Kidney (tissue), 14 donors: Measurements from ENCODE around the gene TSGA10IP. TPM values are rescaled to one million over a fixed set of nuclear protein-coding genes. Genes with fewer than 3 reads are reported as not detected.

ENCODE experiments used
- DNase-seq, 5 donors: peaks; one replicate each; pipeline ENCODE4 v3.0.0-alpha.2; 2013 to 2020
- FAIRE-seq: peaks from 2 replicates; lab custom pipeline; 2012; peaks lifted over from hg19 to GRCh38; lab: Jason Lieb, UNC
- H3K27ac ChIP-seq, 2 donors: one replicate each; pipeline ENCODE4 v1.7.0; 2013; ENCODE audit warnings: low read depth in 2 of 2, low read length in 2 of 2, inconsistent platforms in 1 of 2
- H3K27me3 ChIP-seq: one replicate; pipeline ENCODE4 v1.7.1; 2013; ENCODE audit warnings: low read length, inconsistent platforms; ENCODE audit not compliant: control insufficient read depth, insufficient read depth
- H3K36me3 ChIP-seq, 3 donors: one replicate each; pipeline versions ENCODE4 v1.7.0 to v1.7.1; 2013; ENCODE audit warnings: low read length in 3 of 3, control low read depth in 1 of 3, inconsistent platforms in 1 of 3; ENCODE audit not compliant: insufficient read depth in 3 of 3, control insufficient read depth in 2 of 3
- H3K4me1 ChIP-seq, 3 donors: one replicate each; pipeline versions ENCODE4 v1.7.0 to v1.7.1; 2013; ENCODE audit warnings: low read length in 3 of 3, inconsistent platforms in 1 of 3, low read depth in 1 of 3; ENCODE audit not compliant: control insufficient read depth in 2 of 3, insufficient read depth in 2 of 3
- H3K4me3 ChIP-seq, 3 donors: one replicate each; pipeline versions ENCODE4 v1.7.0 to v1.8.1; 2013; ENCODE audit warnings: low read length in 3 of 3, control low read depth in 1 of 3, inconsistent platforms in 1 of 3
- H3K9ac ChIP-seq, 3 donors: one replicate each; pipeline versions ENCODE4 v1.7.0 to v1.7.1; 2013; ENCODE audit warnings: low read length in 3 of 3, control low read depth in 1 of 3, inconsistent platforms in 1 of 3
- H3K9me3 ChIP-seq, 3 donors: one replicate each; pipeline versions ENCODE4 v1.7.0 to v1.7.1; 2013; ENCODE audit warnings: low read length in 3 of 3, control low read depth in 1 of 3, inconsistent platforms in 1 of 3; ENCODE audit not compliant: control insufficient read depth in 2 of 3, insufficient read depth in 1 of 3
- intact Hi-C: fragments of 100-400 bp; cut with DNase I; formaldehyde crosslinking; loops from one replicate; pipeline ENCODE4 v1.11.1; 2022
- polyA plus RNA-seq: library from polyadenylated mRNA; stranded (reverse); fragments of 350-450 nt; fragmentation: Illumina TruSeq; extraction: RNeasy Lipid Tissue Mini Kit (QIAGEN cat#74804); gene quantifications from one replicate; pipeline ENCODE4 v1.2.3, GENCODE V29; 2014; ENCODE audit warnings: low read depth, low replicate concordance; ENCODE audit not compliant: insufficient read depth
- total RNA-seq: library from RNA; stranded (reverse); fragmentation: NEBNext Ultra II Directional; extraction: Animal tissue kit (Norgen Biotek cat#: 25700); gene quantifications from one replicate; pipeline ENCODE4 v1.2.1, GENCODE V29; 2021
- TF ChIP-seq, protein P1 (sequence below): IDR thresholded peaks from 3 replicates; pipeline ENCODE4 v1.5.1; 2012; ENCODE audit warnings: mild to moderate bottlenecking, moderate library complexity, borderline replicate concordance; ENCODE audit not compliant: insufficient read depth; ENCODE audit errors: extremely low read depth
- donor health status: control.
- donor health status: control.
- donor health status: control.
- donor health status: control.
- donor health status: control.
- donor health status: DM: yes; HTN: yes; CAD: no.
- donor health status: Normal renal cell carcinoma (clear cell type).

TSGA10IP gene
- total and polyA plus RNA-seq, 2 donors from 2014 or later, result not detected

DNA sequence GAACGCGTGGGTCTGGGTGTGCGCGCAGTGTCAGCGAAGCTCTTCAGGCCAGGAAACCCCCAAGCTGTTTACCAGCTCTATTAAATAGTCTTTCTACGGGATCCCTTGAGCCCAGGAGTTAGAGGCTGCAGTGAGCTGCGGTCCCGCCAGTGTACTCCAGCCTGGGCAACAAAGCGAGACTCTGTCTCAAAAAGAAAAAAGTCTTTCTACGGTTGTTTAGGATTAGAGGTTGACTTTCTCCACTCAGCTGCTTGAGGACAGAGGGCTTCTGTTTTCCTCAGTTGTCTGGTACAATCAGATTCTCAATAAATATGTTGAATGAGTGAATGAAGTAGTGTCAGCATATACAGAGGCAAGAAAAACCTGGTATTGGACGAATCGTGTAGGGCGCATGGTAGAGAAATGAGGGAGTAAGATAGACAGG, 16.9 kb downstream of the TSGA10IP start:
- H3K4me3 ChIP-seq, result peak overlapping the region; percentile 78 to 97 (median 91)
- DNase-seq (no peak), FAIRE-seq (no peak)
- peaks cover 0 to 24% (median 17%) of the 10 kb centered on the region in 3 donors for H3K36me3 ChIP-seq
- TF ChIP-seq, protein P1, sequence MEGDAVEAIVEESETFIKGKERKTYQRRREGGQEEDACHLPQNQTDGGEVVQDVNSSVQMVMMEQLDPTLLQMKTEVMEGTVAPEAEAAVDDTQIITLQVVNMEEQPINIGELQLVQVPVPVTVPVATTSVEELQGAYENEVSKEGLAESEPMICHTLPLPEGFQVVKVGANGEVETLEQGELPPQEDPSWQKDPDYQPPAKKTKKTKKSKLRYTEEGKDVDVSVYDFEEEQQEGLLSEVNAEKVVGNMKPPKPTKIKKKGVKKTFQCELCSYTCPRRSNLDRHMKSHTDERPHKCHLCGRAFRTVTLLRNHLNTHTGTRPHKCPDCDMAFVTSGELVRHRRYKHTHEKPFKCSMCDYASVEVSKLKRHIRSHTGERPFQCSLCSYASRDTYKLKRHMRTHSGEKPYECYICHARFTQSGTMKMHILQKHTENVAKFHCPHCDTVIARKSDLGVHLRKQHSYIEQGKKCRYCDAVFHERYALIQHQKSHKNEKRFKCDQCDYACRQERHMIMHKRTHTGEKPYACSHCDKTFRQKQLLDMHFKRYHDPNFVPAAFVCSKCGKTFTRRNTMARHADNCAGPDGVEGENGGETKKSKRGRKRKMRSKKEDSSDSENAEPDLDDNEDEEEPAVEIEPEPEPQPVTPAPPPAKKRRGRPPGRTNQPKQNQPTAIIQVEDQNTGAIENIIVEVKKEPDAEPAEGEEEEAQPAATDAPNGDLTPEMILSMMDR, result no peak
- peak overlapping the region; percentile 38 to 93 (median 92) for H3K9ac ChIP-seq
- H3K9me3 ChIP-seq, result no peaks in the 10 kb centered on the region
- intact Hi-C loops, result no loop called here
- no peak overlapping the region for H3K27ac ChIP-seq
- no peaks in the 10 kb centered on the region for H3K27me3 ChIP-seq
- peaks cover 3 to 13% (median 10%) of the 10 kb centered on the region in 3 donors for H3K4me1 ChIP-seq

DNA sequence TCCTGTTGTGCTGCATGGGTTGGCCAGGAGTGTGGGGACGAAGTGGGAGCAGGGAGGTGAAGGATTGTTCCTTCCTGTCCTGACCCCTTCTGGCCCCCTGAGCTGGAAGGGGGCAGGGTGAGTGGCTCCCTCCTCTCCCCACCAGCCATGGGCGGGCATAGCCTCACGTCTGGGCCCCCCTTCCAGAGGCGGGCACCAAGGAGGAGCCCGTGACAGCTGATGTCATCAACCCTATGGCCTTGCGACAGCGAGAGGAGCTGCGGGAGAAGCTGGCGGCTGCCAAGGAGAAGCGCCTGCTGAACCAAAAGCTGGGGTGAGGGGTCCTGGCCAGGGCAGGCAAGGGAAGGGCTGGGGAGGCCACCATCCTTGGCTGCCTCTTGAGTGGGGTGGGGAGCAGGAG, 19.6 kb downstream of the TSGA10IP start:
- TF ChIP-seq, protein P1, result no peak
- Histone ChIP-seq H3K4me1 (peaks cover 3 to 15% (median 10%) of the 10 kb centered on the region in 3 donors), H3K36me3 (peaks cover 0 to 31% (median 25%) of the 10 kb centered on the region in 3 donors), H3K27ac (no peak overlapping the region), H3K9me3 (no peaks in the 10 kb centered on the region), H3K4me3 (no peak overlapping the region), H3K9ac (no peak overlapping the region), H3K27me3 (no peaks in the 10 kb centered on the region)
- intact Hi-C loops, result no loop called here
- DNase-seq, result no peak
- FAIRE-seq, result no peak

DNA sequence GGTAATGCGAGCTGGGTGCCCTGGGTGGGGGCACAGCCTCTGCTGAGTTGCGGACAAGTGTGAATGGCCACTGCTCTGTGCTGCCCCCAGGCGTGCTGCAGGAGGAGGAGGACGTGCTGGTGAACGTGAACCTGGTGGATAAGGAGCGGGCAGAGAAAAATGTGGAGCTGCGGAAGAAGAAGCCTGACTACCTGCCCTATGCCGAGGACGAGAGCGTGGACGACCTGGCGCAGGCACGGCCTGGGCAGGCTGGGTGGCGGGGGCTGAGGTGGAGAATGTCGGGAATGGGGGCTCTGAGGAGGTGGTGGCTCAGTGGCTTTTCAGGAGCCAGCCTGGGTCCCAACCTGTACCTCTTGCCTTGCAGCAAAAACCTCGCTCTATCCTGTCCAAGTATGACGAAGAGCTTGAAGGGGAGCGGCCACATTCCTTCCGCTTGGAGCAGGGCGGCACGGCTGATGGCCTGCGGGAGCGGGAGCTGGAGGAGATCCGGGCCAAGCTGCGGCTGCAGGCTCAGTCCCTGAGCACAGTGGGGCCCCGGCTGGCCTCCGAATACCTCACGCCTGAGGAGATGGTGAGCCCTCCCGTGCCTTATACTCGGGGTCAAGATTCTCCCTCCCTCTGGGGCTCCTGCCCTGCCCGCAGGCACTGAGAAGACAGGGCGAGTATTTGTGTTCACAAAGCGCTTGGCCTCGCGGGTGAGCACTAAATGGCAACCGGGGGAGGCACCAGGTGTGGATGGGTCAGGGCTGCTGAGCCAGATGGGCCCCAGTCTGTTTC, 20.9 kb downstream of the TSGA10IP start:
- H3K9me3 ChIP-seq, result no peaks in the 10 kb centered on the region
- H3K27ac ChIP-seq, result no peak overlapping the region
- H3K36me3 ChIP-seq, result peaks cover 0 to 34% (median 30%) of the 10 kb centered on the region in 3 donors
- no peaks in the 10 kb centered on the region for H3K27me3 ChIP-seq
- H3K9ac ChIP-seq, result no peak overlapping the region
- no peak overlapping the region for H3K4me3 ChIP-seq
- intact Hi-C loops, result no loop called here
- FAIRE-seq (no peak), DNase-seq (peak in 1 of 5 donors; percentile 45)
- H3K4me1 ChIP-seq, result peaks cover 3 to 15% (median 10%) of the 10 kb centered on the region in 3 donors
- TF ChIP-seq, protein P1, result no peak
